Prostate gland (tissue), 2 donors: ENCODE results near the gene CCR7.

ENCODE experiments used
- CTCF ChIP-seq, 4 experiments: fragments of 200-600 bp in 2 of 4; fragments of 450-650 bp in 2 of 4; sonication (generic) in 2 of 4; IDR thresholded peaks; 1 replicate in 3 of 4; 2 replicates in 1 of 4; pipeline ENCODE4 v1.5.1; 2016 to 2019; ENCODE audit warnings: antibody characterized with exemption in 4 of 4, mild to moderate bottlenecking in 2 of 4, moderate library complexity in 2 of 4
- POLR2A ChIP-seq: fragments of 450-650 bp; IDR thresholded peaks from one replicate; pipeline ENCODE4 v1.6.1; 2016; ENCODE audit warnings: antibody characterized with exemption, mild to moderate bottlenecking
- POLR2AphosphoS5 ChIP-seq: sonication (generic); formaldehyde crosslinking; IDR thresholded peaks from one replicate; pipeline ENCODE4 v1.6.1; 2017; ENCODE audit warnings: antibody characterized with exemption

GRCh38 chr17:40590742-40591141 lies 25.5 kb upstream of the CCR7 start:
- TF ChIP-seq POLR2A (no peak), CTCF (IDR thresholded peaks at IDR 0.05) (no peak), POLR2AphosphoS5 (no peak)
